CD8-positive, alpha-beta memory T cell (primary cell): ENCODE data around the gene COA7. TPM values are rescaled to one million over a fixed set of nuclear protein-coding genes. Genes with fewer than 3 reads are reported as not detected.
A peak's percentile ranks its signal among the peaks of the same experiment; 100 is the strongest.

Experiments used
- CTCF ChIA-PET: fragments of 350-600 bp; sonication (Branson Sonifier 250); formaldehyde crosslinking; loops from one replicate; lab custom pipeline; 2021; ENCODE audit warnings: antibody characterized with exemption; lab: Charles Lee
- POLR2A ChIA-PET: fragments of 350-600 bp; sonication (Branson Sonifier 250); formaldehyde crosslinking; loops from one replicate; lab custom pipeline; 2021; ENCODE audit warnings: antibody characterized with exemption; lab: Charles Lee
- DNase-seq, 5 donors: peaks; one replicate each; pipeline versions ENCODE4 v3.0.0 to v3.0.0-alpha.2; 2020 to 2022; ENCODE audit warnings: mixed read lengths in 1 of 5
- H3K27ac ChIP-seq: one replicate; pipeline ENCODE4 v1.7.0; 2013; ENCODE audit warnings: low read depth, mild to moderate bottlenecking, low read length, moderate library complexity
- H3K27me3 ChIP-seq: 2 replicates; pipeline ENCODE4 v1.7.0; 2013; ENCODE audit warnings: low read length, mild to moderate bottlenecking; ENCODE audit not compliant: insufficient read depth, poor library complexity, severe bottlenecking
- H3K36me3 ChIP-seq: 2 replicates; pipeline ENCODE4 v1.7.0; 2013; ENCODE audit warnings: mild to moderate bottlenecking, low read length, moderate library complexity; ENCODE audit not compliant: insufficient read depth
- H3K4me1 ChIP-seq: 2 replicates; pipeline ENCODE4 v1.7.0; 2013; ENCODE audit warnings: mild to moderate bottlenecking, low read length, moderate library complexity; ENCODE audit not compliant: insufficient read depth
- H3K4me3 ChIP-seq: 2 replicates; pipeline ENCODE4 v1.7.0; 2013; ENCODE audit warnings: mild to moderate bottlenecking, low read length
- H3K9me3 ChIP-seq: 2 replicates; pipeline ENCODE4 v1.7.0; 2013; ENCODE audit warnings: mild to moderate bottlenecking, low read length
- H3K27ac Mint-ChIP-seq, 8 donors: one replicate each; pipeline ENCODE4 v1.8.0; 2020 to 2021; ENCODE audit warnings: mixed read lengths in 8 of 8, mild to moderate bottlenecking in 6 of 8, inconsistent platforms in 3 of 8, moderate library complexity in 3 of 8
- H3K27me3 Mint-ChIP-seq, 2 donors: one replicate each; pipeline ENCODE4 v1.8.0; 2020 to 2021; ENCODE audit warnings: mixed read lengths in 2 of 2, mild to moderate bottlenecking in 1 of 2, moderate library complexity in 1 of 2
- H3K36me3 Mint-ChIP-seq, 3 donors: one replicate each; pipeline ENCODE4 v1.8.0; 2020 to 2021; ENCODE audit warnings: mixed read lengths in 3 of 3, inconsistent platforms in 1 of 3, mild to moderate bottlenecking in 1 of 3
- H3K4me1 Mint-ChIP-seq, 3 donors: one replicate each; pipeline ENCODE4 v1.8.0; 2020 to 2021; ENCODE audit warnings: mixed read lengths in 3 of 3, inconsistent platforms in 1 of 3, mild to moderate bottlenecking in 1 of 3
- H3K4me3 Mint-ChIP-seq, 7 donors: one replicate each; pipeline ENCODE4 v1.8.0; 2020 to 2021; ENCODE audit warnings: mixed read lengths in 7 of 7, mild to moderate bottlenecking in 6 of 7, moderate library complexity in 4 of 7, inconsistent platforms in 2 of 7
- H3K9me3 Mint-ChIP-seq, 5 donors: one replicate each; pipeline ENCODE4 v1.8.0; 2020 to 2022; ENCODE audit warnings: mixed read lengths in 5 of 5, mild to moderate bottlenecking in 3 of 5, moderate library complexity in 2 of 5, inconsistent platforms in 1 of 5
- polyA plus RNA-seq: library from polyadenylated mRNA; unstranded; fragments of 300-500 nt; fragmentation: Illumina TruSeq; gene quantifications from one replicate; pipeline ENCODE4 v1.2.3, GENCODE V29; 2021
- total RNA-seq, 2 experiments: library from RNA; stranded (reverse); gene quantifications; one replicate each; pipeline ENCODE4 v1.2.3, GENCODE V29; 2021

Gene COA7
- total and polyA plus RNA-seq, 3 experiments from 2014 or later: 3.2 to 41.2 (median 39.8) TPM

- no peaks in the 10 kb centered on the region for H3K27me3 ChIP-seq
- Mint-ChIP-seq H3K27ac (peak overlapping the region in 6 of 8 donors; percentile 26 to 81 (median 49)), H3K27me3 (no peaks in the 10 kb centered on the region), H3K9me3 (no peaks in the 10 kb centered on the region), H3K36me3 (peaks cover 0 to 53% (median 8%) of the 10 kb centered on the region in 3 donors), H3K4me1 (peaks cover 12 to 25% (median 19%) of the 10 kb centered on the region in 3 donors), H3K4me3 (peak overlapping the region in 1 of 7 donors; percentile 51)
- ChIA-PET POLR2A (no interaction called here), CTCF (no interaction called here)
- H3K36me3 ChIP-seq: peaks cover 10% of the 10 kb centered on the region
- H3K4me3 ChIP-seq: no peak overlapping the region
- no peak for DNase-seq
- H3K27ac ChIP-seq: no peak overlapping the region
- no peaks in the 10 kb centered on the region for H3K9me3 ChIP-seq
- no peaks in the 10 kb centered on the region for H3K4me1 ChIP-seq
These were observed 39.4 kb downstream of the COA7 start for GRCh38 chr1:52658795-52659194.

DNA sequence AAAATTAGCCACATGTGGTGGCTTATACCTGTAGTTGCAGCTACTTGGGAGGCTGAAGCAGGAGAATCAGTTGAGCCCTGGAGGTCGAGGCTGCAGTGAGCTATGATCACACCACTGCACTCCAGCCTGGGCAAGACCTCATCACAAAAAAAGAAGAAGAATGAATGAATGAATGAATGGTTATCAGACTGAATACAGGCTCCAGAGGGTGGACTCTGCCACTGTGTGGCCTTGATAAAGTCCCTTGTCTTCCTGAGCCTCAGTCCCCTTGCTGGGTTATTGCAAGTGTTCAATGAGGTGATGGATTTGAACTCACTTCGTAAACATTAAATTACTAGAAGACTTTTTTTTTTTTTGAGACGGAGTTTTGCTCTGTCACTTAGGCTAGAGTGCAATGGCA, 40.4 kb downstream of the COA7 start:
- no peaks in the 10 kb centered on the region for H3K9me3 ChIP-seq
- H3K36me3 ChIP-seq: peaks cover 10% of the 10 kb centered on the region
- Mint-ChIP-seq H3K36me3 (peaks cover 0 to 60% (median 8%) of the 10 kb centered on the region in 3 donors), H3K9me3 (no peaks in the 10 kb centered on the region), H3K4me1 (peaks cover 14 to 30% (median 23%) of the 10 kb centered on the region in 3 donors), H3K27ac (peak overlapping the region in 3 of 8 donors; percentile 31 to 85 (median 67)), H3K27me3 (no peaks in the 10 kb centered on the region), H3K4me3 (no peak overlapping the region)
- no peak overlapping the region for H3K4me3 ChIP-seq
- H3K27me3 ChIP-seq: no peaks in the 10 kb centered on the region
- ChIA-PET CTCF (no interaction called here), POLR2A (no interaction called here)
- no peak for DNase-seq
- no peak overlapping the region for H3K27ac ChIP-seq
- H3K4me1 ChIP-seq: no peaks in the 10 kb centered on the region

GRCh38 chr1:52654063-52654462, 44.1 kb downstream of the COA7 start:
- Histone ChIP-seq H3K36me3 (peaks cover 8% of the 10 kb centered on the region), H3K27me3 (no peaks in the 10 kb centered on the region), H3K27ac (no peak overlapping the region), H3K4me3 (no peak overlapping the region), H3K4me1 (no peaks in the 10 kb centered on the region), H3K9me3 (no peaks in the 10 kb centered on the region)
- H3K4me1 Mint-ChIP-seq: peaks cover 19 to 33% (median 30%) of the 10 kb centered on the region in 3 donors
- peaks cover 6 to 64% (median 16%) of the 10 kb centered on the region in 3 donors for H3K36me3 Mint-ChIP-seq
- ChIA-PET CTCF (no interaction called here), POLR2A (no interaction called here)
- DNase-seq: no peak
- no peaks in the 10 kb centered on the region for H3K9me3 Mint-ChIP-seq
- H3K27ac Mint-ChIP-seq: peak overlapping the region in 5 of 8 donors; percentile 7 to 90 (median 75)
- H3K27me3 Mint-ChIP-seq: no peaks in the 10 kb centered on the region
- H3K4me3 Mint-ChIP-seq: no peak overlapping the region

GRCh38 chr1:52653207-52653849, 44.8 kb downstream of the COA7 start:
- Mint-ChIP-seq H3K27ac (peak overlapping the region in 7 of 8 donors; percentile 4 to 91 (median 47)), H3K27me3 (no peaks in the 10 kb centered on the region), H3K36me3 (peaks cover 6 to 68% (median 17%) of the 10 kb centered on the region in 3 donors), H3K4me3 (no peak overlapping the region), H3K9me3 (no peaks in the 10 kb centered on the region), H3K4me1 (peaks cover 22 to 39% (median 37%) of the 10 kb centered on the region in 3 donors)
- no peaks in the 10 kb centered on the region for H3K4me1 ChIP-seq
- H3K9me3 ChIP-seq: no peaks in the 10 kb centered on the region
- H3K27me3 ChIP-seq: no peaks in the 10 kb centered on the region
- H3K4me3 ChIP-seq: no peak overlapping the region
- ChIA-PET CTCF (no interaction called here), POLR2A (no interaction called here)
- peaks cover 8% of the 10 kb centered on the region for H3K36me3 ChIP-seq
- no peak overlapping the region for H3K27ac ChIP-seq
- no peak for DNase-seq

DNA sequence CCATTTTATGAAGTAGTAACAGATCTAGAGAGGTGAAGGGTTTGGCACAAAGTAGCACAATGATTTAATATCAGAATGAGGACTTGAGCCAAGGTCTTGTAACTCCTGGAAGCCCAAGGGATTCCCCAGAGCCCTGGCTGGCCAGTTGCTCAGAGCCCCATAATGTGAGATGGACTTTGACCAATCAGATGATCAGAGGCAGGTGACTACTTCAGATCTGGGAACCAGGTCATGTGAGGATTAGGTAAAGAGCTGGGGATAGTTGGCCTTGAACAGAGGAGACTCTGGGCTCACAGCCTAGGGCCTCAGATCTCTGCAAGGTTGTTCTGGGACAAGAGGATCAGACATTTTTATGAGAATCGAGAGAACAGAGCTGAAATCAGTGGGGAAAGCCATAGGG, 46.2 kb downstream of the COA7 start:
- H3K9me3 Mint-ChIP-seq: no peaks in the 10 kb centered on the region
- no peak overlapping the region for H3K4me3 Mint-ChIP-seq
- DNase-seq: no peak
- Histone ChIP-seq H3K4me1 (no peaks in the 10 kb centered on the region), H3K27me3 (no peaks in the 10 kb centered on the region), H3K9me3 (no peaks in the 10 kb centered on the region), H3K4me3 (no peak overlapping the region), H3K27ac (no peak overlapping the region), H3K36me3 (peaks cover 4% of the 10 kb centered on the region)
- CTCF ChIA-PET: interaction anchor here (1.3 kb wide), 1 partner anchor 34 kb away, joined by 3 read pairs; no protein-coding TSS in a partner anchor
- H3K27ac Mint-ChIP-seq: peak overlapping the region in 5 of 8 donors; percentile 28 to 96 (median 80)
- H3K4me1 Mint-ChIP-seq: peaks cover 23 to 43% (median 38%) of the 10 kb centered on the region in 3 donors
- peaks cover 6 to 67% (median 20%) of the 10 kb centered on the region in 3 donors for H3K36me3 Mint-ChIP-seq
- POLR2A ChIA-PET: interaction anchor here (0.5 to 1.3 kb wide), 2 partner anchors 19 to 211 kb away, joined by 3 read pairs; partner anchors contain the start of gene SHISAL2A
- H3K27me3 Mint-ChIP-seq: no peaks in the 10 kb centered on the region

DNA sequence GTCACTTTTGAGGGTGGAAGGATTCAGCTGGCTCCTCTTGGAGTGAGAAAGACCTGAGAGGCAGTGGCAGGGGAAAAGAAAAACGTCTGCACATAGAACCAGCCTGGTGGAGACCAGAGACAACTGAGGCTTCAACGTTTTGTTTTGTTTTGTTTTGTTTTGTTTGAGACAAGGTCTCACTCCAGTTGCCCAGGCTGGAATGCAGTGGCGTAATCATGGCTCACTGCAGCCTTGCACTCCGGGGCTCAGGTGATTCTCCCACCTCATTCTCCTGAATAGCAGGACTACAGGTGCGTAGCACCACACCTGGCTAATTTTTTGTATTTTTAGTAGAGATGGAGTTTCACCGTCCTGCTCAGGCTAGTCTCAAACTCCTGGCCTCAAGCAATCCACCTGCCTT, 52.9 kb downstream of the COA7 start:
- H3K27me3 ChIP-seq: no peaks in the 10 kb centered on the region
- ChIA-PET POLR2A (no interaction called here), CTCF (interaction anchor here (1.3 kb wide), 1 partner anchor 10 kb away, joined by 3 read pairs; no protein-coding TSS in a partner anchor)
- Mint-ChIP-seq H3K36me3 (peaks cover 4 to 66% (median 20%) of the 10 kb centered on the region in 3 donors), H3K4me1 (peaks cover 33 to 44% (median 44%) of the 10 kb centered on the region in 3 donors), H3K27me3 (no peaks in the 10 kb centered on the region), H3K9me3 (no peaks in the 10 kb centered on the region), H3K4me3 (no peak overlapping the region), H3K27ac (peak overlapping the region in 3 of 8 donors; percentile 65 to 73 (median 72))
- no peak for DNase-seq
- no peaks in the 10 kb centered on the region for H3K9me3 ChIP-seq
- H3K4me3 ChIP-seq: no peak overlapping the region
- H3K4me1 ChIP-seq: peaks cover 19% of the 10 kb centered on the region
- H3K27ac ChIP-seq: no peak overlapping the region
- H3K36me3 ChIP-seq: peaks cover 3% of the 10 kb centered on the region

DNA sequence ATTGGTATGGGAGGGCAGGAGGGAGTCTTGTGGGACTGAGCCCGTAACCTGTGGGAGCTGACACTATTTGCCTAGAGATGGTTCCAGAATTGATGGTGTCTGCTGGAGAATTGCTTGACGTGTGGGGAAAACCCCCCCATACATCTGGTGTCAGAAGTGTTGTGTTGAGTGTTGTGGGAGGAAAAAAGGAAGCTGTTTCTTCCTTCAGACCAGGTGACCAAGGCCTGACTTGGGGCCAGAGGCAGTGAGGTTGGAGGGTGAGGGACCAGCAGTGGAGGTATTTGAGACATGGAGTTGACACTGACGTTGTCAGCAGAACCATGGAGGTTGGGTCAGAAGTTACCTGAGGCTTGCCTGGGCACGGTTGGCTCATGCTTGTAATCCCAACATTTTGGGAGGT, 56.8 kb downstream of the COA7 start:
- Histone ChIP-seq H3K4me1 (peaks cover 56% of the 10 kb centered on the region), H3K27me3 (no peaks in the 10 kb centered on the region), H3K9me3 (no peaks in the 10 kb centered on the region), H3K36me3 (no peaks in the 10 kb centered on the region), H3K4me3 (no peak overlapping the region), H3K27ac (no peak overlapping the region)
- peak overlapping the region; percentile 69 to 90 (median 82) for H3K27ac Mint-ChIP-seq
- H3K27me3 Mint-ChIP-seq: no peaks in the 10 kb centered on the region
- POLR2A ChIA-PET: no interaction called here
- peak overlapping the region in 6 of 7 donors; percentile 15 to 67 (median 30) for H3K4me3 Mint-ChIP-seq
- DNase-seq: no peak
- CTCF ChIA-PET: interaction anchor here (1.0 to 1.3 kb wide), 2 partner anchors 9 to 45 kb away, joined by 3 to 4 read pairs; no protein-coding TSS in a partner anchor
- H3K4me1 Mint-ChIP-seq: peaks cover 58 to 68% (median 63%) of the 10 kb centered on the region in 3 donors
- no peaks in the 10 kb centered on the region for H3K9me3 Mint-ChIP-seq
- peaks cover 9 to 46% (median 23%) of the 10 kb centered on the region in 3 donors for H3K36me3 Mint-ChIP-seq

- Mint-ChIP-seq H3K36me3 (peaks cover 9 to 42% (median 23%) of the 10 kb centered on the region in 3 donors), H3K27me3 (no peaks in the 10 kb centered on the region), H3K27ac (peak overlapping the region; percentile 7 to 91 (median 74)), H3K4me1 (peaks cover 61 to 71% (median 67%) of the 10 kb centered on the region in 3 donors), H3K9me3 (no peaks in the 10 kb centered on the region), H3K4me3 (peak overlapping the region in 2 of 7 donors; percentile 64 to 68)
- H3K27me3 ChIP-seq: no peaks in the 10 kb centered on the region
- no peaks in the 10 kb centered on the region for H3K9me3 ChIP-seq
- POLR2A ChIA-PET: interaction anchor here (2.2 kb wide), 1 partner anchor 87 kb away, joined by 4 read pairs; the partner anchor contains the start of gene TUT4
- no peak for DNase-seq
- H3K4me1 ChIP-seq: peaks cover 61% of the 10 kb centered on the region
- H3K36me3 ChIP-seq: no peaks in the 10 kb centered on the region
- no peak overlapping the region for H3K27ac ChIP-seq
- no peak overlapping the region for H3K4me3 ChIP-seq
- CTCF ChIA-PET: interaction anchor here (1.0 to 1.3 kb wide), 2 partner anchors 8 to 45 kb away, joined by 3 to 4 read pairs; no protein-coding TSS in a partner anchor
These were observed 57.5 kb downstream of the COA7 start for GRCh38 chr1:52640697-52641096.
